SK-N-SH treated with all-trans-retinoic acid at 6 μM for 48 hours (cell line): Measurements from ENCODE around the gene ZNF148.

Source experiments
- ATAC-seq: fragments of 200-7000 bp; cut with Tn5 transposase; 3 replicates; pipeline ENCODE4 v1.9.1; 2020; ENCODE audit warnings: mild to moderate bottlenecking, moderate library complexity
- ARNTL ChIP-seq: fragments of 450-650 bp; formaldehyde crosslinking; IDR thresholded peaks from 2 replicates; pipeline ENCODE4 v1.5.0; 2020; ENCODE audit warnings: low read depth, mild to moderate bottlenecking, moderate library complexity, borderline replicate concordance
- CSDC2 ChIP-seq: fragments of 250-450 bp; sonication (Bioruptor Pico); IDR thresholded peaks from 2 replicates; pipeline ENCODE4 v1.5.0; 2020; ENCODE audit warnings: mild to moderate bottlenecking, moderate library complexity
- GLIS3 ChIP-seq: fragments of 250-450 bp; sonication (Bioruptor Pico); IDR thresholded peaks from 2 replicates; pipeline ENCODE4 v1.5.0; 2020; ENCODE audit warnings: mild to moderate bottlenecking, moderate library complexity
- ISL1 ChIP-seq: fragments of 250-450 bp; sonication (Bioruptor Pico); IDR thresholded peaks from 2 replicates; pipeline ENCODE4 v2.1.2; 2022; ENCODE audit warnings: mild to moderate bottlenecking, moderate library complexity
- OSR1 ChIP-seq: fragments of 250-450 bp; sonication (Bioruptor Pico); IDR thresholded peaks from 2 replicates; pipeline ENCODE4 v1.8.0; 2022; ENCODE audit warnings: moderate library complexity, mild to moderate bottlenecking, inconsistent platforms
- POU6F1 ChIP-seq: fragments of 250-450 bp; sonication (Bioruptor Pico); IDR thresholded peaks from 2 replicates; pipeline ENCODE4 v1.8.0; 2021; ENCODE audit warnings: low read depth, mild to moderate bottlenecking, moderate library complexity, borderline replicate concordance
- PPARA ChIP-seq: fragments of 250-450 bp; sonication (Bioruptor Pico); IDR thresholded peaks from 2 replicates; pipeline ENCODE4 v1.5.0; 2020; ENCODE audit warnings: mild to moderate bottlenecking, borderline replicate concordance
- SNAI2 ChIP-seq: fragments of 250-450 bp; sonication (Bioruptor Pico); IDR thresholded peaks from 2 replicates; pipeline ENCODE4 v1.5.0; 2020; ENCODE audit warnings: mild to moderate bottlenecking, moderate library complexity
- TCF4 ChIP-seq: fragments of 250-450 bp; sonication (Bioruptor Pico); IDR thresholded peaks from 2 replicates; pipeline ENCODE4 v1.8.0; 2021; ENCODE audit warnings: mild to moderate bottlenecking, moderate library complexity, borderline replicate concordance
- TOX ChIP-seq: fragments of 250-450 bp; sonication (Bioruptor Pico); IDR thresholded peaks from 2 replicates; pipeline ENCODE4 v1.8.0; 2021; ENCODE audit warnings: mild to moderate bottlenecking, moderate library complexity, borderline replicate concordance
- ZC3H10 ChIP-seq: fragments of 250-450 bp; sonication (Bioruptor Pico); IDR thresholded peaks from 2 replicates; pipeline ENCODE4 v1.5.1; 2021; ENCODE audit warnings: mild to moderate bottlenecking, moderate library complexity
- ZFP3 ChIP-seq: fragments of 250-450 bp; sonication (Bioruptor Pico); IDR thresholded peaks from 2 replicates; pipeline ENCODE4 v1.5.0; 2020; ENCODE audit warnings: mild to moderate bottlenecking, moderate library complexity
- ZFP30 ChIP-seq: fragments of 450-650 bp; formaldehyde crosslinking; IDR thresholded peaks from 2 replicates; pipeline ENCODE4 v1.5.0; 2022; ENCODE audit warnings: mild to moderate bottlenecking, moderate library complexity
- ZNF565 ChIP-seq: fragments of 450-650 bp; formaldehyde crosslinking; conservative IDR thresholded peaks from 2 replicates; pipeline ENCODE4 v1.5.0; 2020; ENCODE audit warnings: low read depth, mild to moderate bottlenecking, moderate library complexity
- ZNF8 ChIP-seq: fragments of 450-650 bp; formaldehyde crosslinking; IDR thresholded peaks from 2 replicates; pipeline ENCODE4 v1.5.0; 2020; ENCODE audit warnings: mild to moderate bottlenecking, moderate library complexity
- TF ChIP-seq, protein P1 (sequence below): fragments of 250-450 bp; sonication (Bioruptor Pico); IDR thresholded peaks from 2 replicates; pipeline ENCODE4 v1.5.1; 2020; ENCODE audit warnings: low read depth, mild to moderate bottlenecking, moderate library complexity
- TF ChIP-seq, protein P2 (sequence below): fragments of 250-450 bp; sonication (Bioruptor Pico); IDR thresholded peaks from 2 replicates; pipeline ENCODE4 v1.5.0; 2020; ENCODE audit warnings: mild to moderate bottlenecking, moderate library complexity
- TF ChIP-seq, protein P3 (sequence below): fragments of 250-450 bp; sonication (Bioruptor Pico); IDR thresholded peaks from 2 replicates; pipeline ENCODE4 v1.5.1; 2021; ENCODE audit warnings: mild to moderate bottlenecking, moderate library complexity

Gene ZNF148

DNA sequence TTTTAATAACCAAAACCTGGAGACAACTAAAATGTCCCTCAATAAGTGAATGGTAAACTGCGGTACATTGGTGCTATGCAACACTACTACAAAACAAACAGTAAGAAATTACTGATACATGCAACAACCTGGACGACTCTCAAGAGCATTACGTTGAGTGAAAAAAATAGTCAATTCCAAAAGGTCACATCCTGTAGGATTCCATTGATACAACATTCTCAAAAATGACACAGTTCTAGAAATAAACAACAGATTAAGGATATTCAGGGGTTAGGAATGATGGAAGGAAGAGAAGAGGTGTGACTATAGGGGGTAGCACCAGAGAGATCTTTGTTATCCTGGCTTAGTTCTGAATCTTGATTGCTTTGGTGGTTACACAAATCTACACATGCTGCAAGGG, 72.2 kb downstream of the ZNF148 start:
- TF ChIP-seq, protein P1, sequence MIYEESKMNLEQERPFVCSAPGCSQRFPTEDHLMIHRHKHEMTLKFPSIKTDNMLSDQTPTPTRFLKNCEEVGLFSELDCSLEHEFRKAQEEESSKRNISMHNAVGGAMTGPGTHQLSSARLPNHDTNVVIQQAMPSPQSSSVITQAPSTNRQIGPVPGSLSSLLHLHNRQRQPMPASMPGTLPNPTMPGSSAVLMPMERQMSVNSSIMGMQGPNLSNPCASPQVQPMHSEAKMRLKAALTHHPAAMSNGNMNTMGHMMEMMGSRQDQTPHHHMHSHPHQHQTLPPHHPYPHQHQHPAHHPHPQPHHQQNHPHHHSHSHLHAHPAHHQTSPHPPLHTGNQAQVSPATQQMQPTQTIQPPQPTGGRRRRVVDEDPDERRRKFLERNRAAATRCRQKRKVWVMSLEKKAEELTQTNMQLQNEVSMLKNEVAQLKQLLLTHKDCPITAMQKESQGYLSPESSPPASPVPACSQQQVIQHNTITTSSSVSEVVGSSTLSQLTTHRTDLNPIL = no peak
- TF ChIP-seq ARNTL (CRISPR knock-in tag) = no peak
- TF ChIP-seq ZFP3 (CRISPR knock-in tag) = no peak
- no peak for TF ChIP-seq POU6F1 (CRISPR knock-in tag)
- TF ChIP-seq PPARA = no peak
- no peak for TF ChIP-seq SNAI2 (CRISPR knock-in tag)
- no peak for TF ChIP-seq TOX (CRISPR knock-in tag)
- TF ChIP-seq TCF4 (CRISPR knock-in tag) = no peak
- TF ChIP-seq ZC3H10 = no peak
- TF ChIP-seq, protein P2, sequence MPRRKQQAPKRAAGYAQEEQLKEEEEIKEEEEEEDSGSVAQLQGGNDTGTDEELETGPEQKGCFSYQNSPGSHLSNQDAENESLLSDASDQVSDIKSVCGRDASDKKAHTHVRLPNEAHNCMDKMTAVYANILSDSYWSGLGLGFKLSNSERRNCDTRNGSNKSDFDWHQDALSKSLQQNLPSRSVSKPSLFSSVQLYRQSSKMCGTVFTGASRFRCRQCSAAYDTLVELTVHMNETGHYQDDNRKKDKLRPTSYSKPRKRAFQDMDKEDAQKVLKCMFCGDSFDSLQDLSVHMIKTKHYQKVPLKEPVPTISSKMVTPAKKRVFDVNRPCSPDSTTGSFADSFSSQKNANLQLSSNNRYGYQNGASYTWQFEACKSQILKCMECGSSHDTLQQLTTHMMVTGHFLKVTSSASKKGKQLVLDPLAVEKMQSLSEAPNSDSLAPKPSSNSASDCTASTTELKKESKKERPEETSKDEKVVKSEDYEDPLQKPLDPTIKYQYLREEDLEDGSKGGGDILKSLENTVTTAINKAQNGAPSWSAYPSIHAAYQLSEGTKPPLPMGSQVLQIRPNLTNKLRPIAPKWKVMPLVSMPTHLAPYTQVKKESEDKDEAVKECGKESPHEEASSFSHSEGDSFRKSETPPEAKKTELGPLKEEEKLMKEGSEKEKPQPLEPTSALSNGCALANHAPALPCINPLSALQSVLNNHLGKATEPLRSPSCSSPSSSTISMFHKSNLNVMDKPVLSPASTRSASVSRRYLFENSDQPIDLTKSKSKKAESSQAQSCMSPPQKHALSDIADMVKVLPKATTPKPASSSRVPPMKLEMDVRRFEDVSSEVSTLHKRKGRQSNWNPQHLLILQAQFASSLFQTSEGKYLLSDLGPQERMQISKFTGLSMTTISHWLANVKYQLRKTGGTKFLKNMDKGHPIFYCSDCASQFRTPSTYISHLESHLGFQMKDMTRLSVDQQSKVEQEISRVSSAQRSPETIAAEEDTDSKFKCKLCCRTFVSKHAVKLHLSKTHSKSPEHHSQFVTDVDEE (CRISPR knock-in tag) = no peak
- TF ChIP-seq ZFP30 (CRISPR knock-in tag) = no peak
- ATAC-seq = no peak

DNA sequence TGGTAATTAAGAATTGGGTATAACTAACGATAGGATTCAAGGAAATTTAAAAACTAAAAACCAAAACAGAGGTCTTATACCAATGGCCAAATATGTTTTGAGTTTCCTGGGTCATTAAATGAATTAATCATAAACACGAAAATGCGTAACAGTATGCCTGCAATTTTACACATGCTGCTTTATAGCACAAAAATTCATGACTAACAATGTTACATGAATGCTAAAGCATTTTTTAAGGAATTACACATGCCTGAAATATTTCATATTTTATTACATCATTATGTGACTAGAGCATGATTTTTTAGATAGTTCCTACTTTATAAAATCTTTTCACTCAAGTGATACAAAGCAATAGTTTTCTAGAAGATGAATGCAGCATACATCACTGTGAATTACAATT, 74.7 kb downstream of the ZNF148 start:
- peak; percentile 85 for ATAC-seq
- TF ChIP-seq, protein P1 = peak; percentile 57; the same call in 1 of the 2 replicates
- TF ChIP-seq, protein P2 (CRISPR knock-in tag) = no peak
- TF ChIP-seq ARNTL (CRISPR knock-in tag) (no peak), ISL1 (peak; percentile 64)
- TF ChIP-seq, all 23 proteins: peak for 2

DNA sequence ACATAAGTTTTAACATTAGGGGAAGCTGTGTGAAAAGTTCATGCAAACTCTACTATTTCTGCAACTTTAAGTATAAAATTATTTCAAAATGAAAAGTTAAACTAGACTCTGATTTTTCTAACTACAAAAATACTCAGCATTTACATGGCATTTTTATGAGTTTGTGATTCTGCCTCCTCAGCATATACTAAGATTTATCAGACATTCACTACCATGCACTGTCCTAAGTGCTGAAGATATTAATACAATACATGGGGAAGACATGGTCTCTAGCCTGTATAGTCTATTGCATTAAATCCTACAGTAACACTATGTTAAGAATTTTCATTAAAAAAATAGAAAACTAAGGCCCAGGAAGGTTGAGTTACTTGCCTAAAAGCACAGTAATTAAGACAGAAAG, 80.7 kb downstream of the ZNF148 start:
- no peak for TF ChIP-seq ZC3H10
- no peak for TF ChIP-seq OSR1
- TF ChIP-seq TCF4 (CRISPR knock-in tag) = no peak
- TF ChIP-seq, protein P3, sequence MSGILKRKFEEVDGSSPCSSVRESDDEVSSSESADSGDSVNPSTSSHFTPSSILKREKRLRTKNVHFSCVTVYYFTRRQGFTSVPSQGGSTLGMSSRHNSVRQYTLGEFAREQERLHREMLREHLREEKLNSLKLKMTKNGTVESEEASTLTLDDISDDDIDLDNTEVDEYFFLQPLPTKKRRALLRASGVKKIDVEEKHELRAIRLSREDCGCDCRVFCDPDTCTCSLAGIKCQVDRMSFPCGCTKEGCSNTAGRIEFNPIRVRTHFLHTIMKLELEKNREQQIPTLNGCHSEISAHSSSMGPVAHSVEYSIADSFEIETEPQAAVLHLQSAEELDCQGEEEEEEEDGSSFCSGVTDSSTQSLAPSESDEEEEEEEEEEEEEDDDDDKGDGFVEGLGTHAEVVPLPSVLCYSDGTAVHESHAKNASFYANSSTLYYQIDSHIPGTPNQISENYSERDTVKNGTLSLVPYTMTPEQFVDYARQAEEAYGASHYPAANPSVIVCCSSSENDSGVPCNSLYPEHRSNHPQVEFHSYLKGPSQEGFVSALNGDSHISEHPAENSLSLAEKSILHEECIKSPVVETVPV (CRISPR knock-in tag) = no peak
- no peak for TF ChIP-seq GLIS3 (CRISPR knock-in tag)
- TF ChIP-seq CSDC2 = no peak
- TF ChIP-seq, protein P2 (CRISPR knock-in tag) = no peak
- TF ChIP-seq PPARA = no peak
- TF ChIP-seq ZNF565 = no peak
- TF ChIP-seq TOX (CRISPR knock-in tag) = no peak
- no peak for TF ChIP-seq ZNF8 (CRISPR knock-in tag)
- TF ChIP-seq POU6F1 (CRISPR knock-in tag) = no peak
- no peak for TF ChIP-seq ARNTL (CRISPR knock-in tag)
- ATAC-seq = no peak
